Mesangial cell (primary cell): ENCODE results near the gene TTC21B. TPM values are rescaled to one million over a fixed set of nuclear protein-coding genes. Genes with fewer than 3 reads are reported as not detected.

Source experiments
- total RNA-seq: library from RNA; depleted of rRNA; stranded (reverse); fragments of >200 nt; gene quantifications from 2 replicates; pipeline ENCODE4 v1.2.3, GENCODE V29; 2015

The TTC21B gene
- 14.6 and 15.5 TPM in 2 replicates for total RNA-seq

DNA sequence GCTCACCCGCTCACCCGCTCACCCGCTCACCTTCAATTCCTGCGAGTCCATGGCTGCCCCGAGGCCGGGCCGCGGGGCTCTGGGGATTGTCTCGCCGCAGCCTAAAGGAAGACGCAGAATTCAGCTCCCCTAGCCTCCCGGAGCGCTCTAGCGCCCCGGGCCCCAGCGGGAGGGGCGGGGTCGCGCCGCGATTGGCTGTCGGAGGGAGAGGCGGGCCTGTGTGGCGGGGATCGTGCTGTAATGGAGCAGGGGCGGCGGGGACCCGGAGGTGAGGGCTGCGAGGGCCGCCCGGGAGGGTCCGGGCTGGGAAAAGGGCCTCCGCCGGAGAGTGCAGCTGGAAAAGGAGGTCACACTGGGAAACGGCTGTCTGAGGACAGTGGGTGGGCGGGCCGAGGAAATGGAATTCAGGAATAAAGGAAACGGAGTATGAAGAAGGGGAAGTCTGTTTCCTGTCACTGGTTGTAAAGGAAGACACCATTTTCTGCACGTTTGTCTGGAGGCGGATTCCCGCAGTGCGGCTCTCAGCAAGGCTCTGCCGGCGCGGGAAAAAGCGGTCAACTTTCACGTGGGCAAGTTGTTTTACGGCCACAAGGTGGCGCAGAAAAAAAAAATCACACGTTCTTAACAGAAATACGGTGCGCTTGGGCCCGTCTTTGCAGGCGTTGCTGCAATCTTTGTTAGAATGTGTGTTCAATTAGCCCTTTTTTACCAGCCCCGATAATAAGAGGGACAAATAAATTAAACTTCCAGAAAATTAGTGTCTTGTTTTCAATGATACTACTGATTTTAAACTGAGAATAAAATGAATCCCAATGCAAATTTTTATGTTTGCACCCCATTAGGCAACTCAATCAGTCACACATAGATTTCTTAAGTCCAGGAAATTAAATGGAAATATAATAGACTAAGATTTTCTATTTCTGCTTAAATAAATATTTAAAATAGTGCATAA lies at the start of gene TTC21B:
Gene TTC21B, minus strand, starts transcription at position 122 of the 952 bp plus-strand sequence. Its CDS starts 71 bp downstream, at position 51.

Other genes with a start within 250 kb of the TTC21B start
- 16.4 and 21.2 TPM in 2 replicates for gene GALNT3, start 159.5 kb downstream of the TTC21B start, total RNA-seq
- not detected in 2 replicates for gene SCN1A, start 174.2 kb upstream of the TTC21B start, total RNA-seq